Hepatocyte (in vitro differentiated cells): ENCODE data around the gene MTCH2. TPM values are rescaled to one million over a fixed set of nuclear protein-coding genes. Genes with fewer than 3 reads are reported as not detected.

Experiments
- DNase-seq: peaks from one replicate; pipeline ENCODE4 v3.0.0-alpha.2; 2016; ENCODE audit warnings: low spot score
- H2AFZ ChIP-seq: fragments of 200-600 bp; sonication (generic); 2 replicates; pipeline ENCODE4 v1.6.0; 2016; ENCODE audit warnings: antibody characterized with exemption, mild to moderate bottlenecking
- H3K27ac ChIP-seq: fragments of 200-600 bp; sonication (generic); 2 replicates; pipeline ENCODE4 v1.5.1; 2016; ENCODE audit warnings: mild to moderate bottlenecking
- H3K27me3 ChIP-seq: fragments of 200-600 bp; sonication (generic); 2 replicates; pipeline ENCODE4 v1.6.1; 2016
- H3K36me3 ChIP-seq: fragments of 200-600 bp; sonication (generic); replicated peaks from 2 replicates; pipeline ENCODE4 v1.5.1; 2016; ENCODE audit warnings: low read depth; ENCODE audit not compliant: insufficient read depth
- H3K4me1 ChIP-seq: fragments of 200-600 bp; sonication (generic); 2 replicates; pipeline ENCODE4 v1.5.1; 2016; ENCODE audit warnings: mild to moderate bottlenecking, moderate library complexity; ENCODE audit not compliant: insufficient read depth
- H3K4me2 ChIP-seq: fragments of 200-600 bp; sonication (generic); 2 replicates; pipeline ENCODE4 v1.6.0; 2016
- H3K4me3 ChIP-seq: fragments of 200-600 bp; sonication (generic); 2 replicates; pipeline ENCODE4 v1.5.1; 2016; ENCODE audit warnings: mild to moderate bottlenecking
- H3K79me2 ChIP-seq: fragments of 200-600 bp; sonication (generic); 2 replicates; pipeline ENCODE4 v1.6.0; 2017; ENCODE audit warnings: mild to moderate bottlenecking
- H3K9me2 ChIP-seq: fragments of 200-600 bp; sonication (generic); replicated peaks from 2 replicates; pipeline ENCODE4 v1.6.0; 2017; ENCODE audit warnings: mild to moderate bottlenecking; ENCODE audit not compliant: insufficient read depth
- H3K9me3 ChIP-seq: fragments of 200-600 bp; sonication (generic); 2 replicates; pipeline ENCODE4 v1.5.1; 2016; ENCODE audit warnings: low read depth, mild to moderate bottlenecking
- H4K20me1 ChIP-seq: fragments of 200-600 bp; sonication (generic); 2 replicates; pipeline ENCODE4 v1.6.0; 2016; ENCODE audit warnings: mild to moderate bottlenecking; ENCODE audit not compliant: insufficient read depth, poor library complexity, severe bottlenecking
- EZH2 ChIP-seq: fragments of 200-600 bp; sonication (generic); IDR thresholded peaks from 2 replicates; pipeline ENCODE4 v1.6.1; 2016; ENCODE audit warnings: antibody characterized with exemption, mild to moderate bottlenecking, borderline replicate concordance
- EZH2phosphoT487 ChIP-seq: fragments of 200-600 bp; sonication (generic); IDR thresholded peaks from one replicate; pipeline ENCODE4 v1.6.1; 2018; ENCODE audit warnings: antibody characterized with exemption, mild to moderate bottlenecking, low read depth, moderate library complexity; ENCODE audit not compliant: unreplicated experiment, severe bottlenecking
- WGBS: methylation state at CpG from one replicate; pipeline ENCODE4 v1.1.6; 2016; ENCODE audit warnings: low lambda C conversion rate; ENCODE audit errors: missing lambda C conversion rate; 5-methylcytosine and 5-hydroxymethylcytosine counted together
- polyA plus RNA-seq: library from polyadenylated mRNA; unstranded; fragments of >200 nt; fragmentation: Nextera tagmentation; extraction: Ambion mirVana; gene quantifications from 2 replicates; pipeline ENCODE4 v1.2.1, GENCODE V29; 2016
- total RNA-seq: library from RNA; depleted of rRNA; stranded (reverse); fragments of >200 nt; gene quantifications from 2 replicates; pipeline ENCODE4 v1.2.3, GENCODE V29; 2014
- TF ChIP-seq, protein P1 (sequence below): fragments of 200-600 bp; sonication (generic); IDR thresholded peaks from 2 replicates; pipeline ENCODE4 v1.5.1; 2016; ENCODE audit warnings: antibody characterized with exemption, mild to moderate bottlenecking; ENCODE audit not compliant: poor library complexity

The MTCH2 gene
- total and polyA plus RNA-seq, 2 experiments from 2014 or later: 96.1 to 171 TPM

DNA sequence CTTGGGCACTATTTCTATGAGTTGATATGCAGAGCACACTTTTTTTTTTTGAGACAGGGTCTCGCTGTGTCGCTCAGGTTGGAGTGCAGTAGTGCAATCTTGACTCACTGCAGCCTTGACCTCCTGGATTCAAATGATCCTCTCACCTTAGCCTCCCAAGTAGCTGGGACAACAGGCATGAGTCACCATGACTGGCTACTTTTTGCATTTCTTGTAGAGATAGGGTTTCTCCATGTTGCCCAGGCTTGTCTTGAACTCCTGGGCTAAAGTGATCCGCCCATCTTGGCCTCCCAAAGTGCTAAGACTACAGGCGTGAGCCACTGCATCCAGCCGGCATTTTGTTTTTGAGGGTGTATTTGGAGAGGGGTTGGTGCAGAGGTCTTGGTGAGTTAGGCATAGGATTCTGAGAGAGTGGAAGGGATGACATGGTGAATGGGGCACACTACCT is 29.9 kb upstream of the MTCH2 start:
- no peak overlapping the region for H2AFZ ChIP-seq
- H3K9me3 ChIP-seq: no peaks in the 10 kb centered on the region
- H3K27ac ChIP-seq: no peak overlapping the region
- H3K27me3 ChIP-seq: no peaks in the 10 kb centered on the region
- no peaks in the 10 kb centered on the region for H3K9me2 ChIP-seq
- H3K4me2 ChIP-seq: no peak overlapping the region
- 95% methylated on average over 5 of the region's 5 CpGs for WGBS
- H3K4me1 ChIP-seq: no peaks in the 10 kb centered on the region
- no peaks in the 10 kb centered on the region for H4K20me1 ChIP-seq
- no peak overlapping the region for H3K4me3 ChIP-seq
- H3K79me2 ChIP-seq: no peaks in the 10 kb centered on the region
- no peak for DNase-seq
- TF ChIP-seq, protein P1, sequence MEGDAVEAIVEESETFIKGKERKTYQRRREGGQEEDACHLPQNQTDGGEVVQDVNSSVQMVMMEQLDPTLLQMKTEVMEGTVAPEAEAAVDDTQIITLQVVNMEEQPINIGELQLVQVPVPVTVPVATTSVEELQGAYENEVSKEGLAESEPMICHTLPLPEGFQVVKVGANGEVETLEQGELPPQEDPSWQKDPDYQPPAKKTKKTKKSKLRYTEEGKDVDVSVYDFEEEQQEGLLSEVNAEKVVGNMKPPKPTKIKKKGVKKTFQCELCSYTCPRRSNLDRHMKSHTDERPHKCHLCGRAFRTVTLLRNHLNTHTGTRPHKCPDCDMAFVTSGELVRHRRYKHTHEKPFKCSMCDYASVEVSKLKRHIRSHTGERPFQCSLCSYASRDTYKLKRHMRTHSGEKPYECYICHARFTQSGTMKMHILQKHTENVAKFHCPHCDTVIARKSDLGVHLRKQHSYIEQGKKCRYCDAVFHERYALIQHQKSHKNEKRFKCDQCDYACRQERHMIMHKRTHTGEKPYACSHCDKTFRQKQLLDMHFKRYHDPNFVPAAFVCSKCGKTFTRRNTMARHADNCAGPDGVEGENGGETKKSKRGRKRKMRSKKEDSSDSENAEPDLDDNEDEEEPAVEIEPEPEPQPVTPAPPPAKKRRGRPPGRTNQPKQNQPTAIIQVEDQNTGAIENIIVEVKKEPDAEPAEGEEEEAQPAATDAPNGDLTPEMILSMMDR: no peak
- TF ChIP-seq EZH2phosphoT487 (no peak), EZH2 (no peak)
- no peaks in the 10 kb centered on the region for H3K36me3 ChIP-seq

DNA sequence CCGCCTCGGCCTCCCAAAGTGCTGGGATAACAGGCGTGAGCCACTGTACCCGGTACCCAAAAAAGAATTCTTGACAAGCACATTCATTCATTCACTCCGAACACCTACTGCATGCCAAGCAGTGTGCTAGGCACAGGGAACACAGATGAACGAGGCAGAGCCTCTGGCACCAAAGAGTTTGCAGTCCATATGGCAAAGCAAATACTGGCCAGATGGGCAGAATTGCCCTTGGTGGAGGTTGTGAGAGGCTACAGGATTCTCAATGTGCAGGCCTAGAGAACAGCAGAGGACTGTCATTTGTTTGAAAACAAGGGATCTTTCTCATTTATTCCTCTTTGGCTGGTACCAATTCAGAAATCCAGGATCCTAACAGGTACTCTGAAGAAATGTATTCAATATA is 27.5 kb upstream of the MTCH2 start:
- Histone ChIP-seq H3K4me1 (no peaks in the 10 kb centered on the region), H3K4me2 (no peak overlapping the region), H4K20me1 (no peaks in the 10 kb centered on the region), H3K9me3 (no peaks in the 10 kb centered on the region), H3K27ac (no peak overlapping the region), H3K27me3 (no peaks in the 10 kb centered on the region), H3K9me2 (no peaks in the 10 kb centered on the region), H3K36me3 (no peaks in the 10 kb centered on the region), H3K79me2 (no peaks in the 10 kb centered on the region), H2AFZ (no peak overlapping the region), H3K4me3 (no peak overlapping the region)
- no peak for DNase-seq
- WGBS: 100% methylated on average over 6 of the region's 6 CpGs
- TF ChIP-seq EZH2 (no peak), EZH2phosphoT487 (no peak)
- TF ChIP-seq, protein P1: no peak

DNA sequence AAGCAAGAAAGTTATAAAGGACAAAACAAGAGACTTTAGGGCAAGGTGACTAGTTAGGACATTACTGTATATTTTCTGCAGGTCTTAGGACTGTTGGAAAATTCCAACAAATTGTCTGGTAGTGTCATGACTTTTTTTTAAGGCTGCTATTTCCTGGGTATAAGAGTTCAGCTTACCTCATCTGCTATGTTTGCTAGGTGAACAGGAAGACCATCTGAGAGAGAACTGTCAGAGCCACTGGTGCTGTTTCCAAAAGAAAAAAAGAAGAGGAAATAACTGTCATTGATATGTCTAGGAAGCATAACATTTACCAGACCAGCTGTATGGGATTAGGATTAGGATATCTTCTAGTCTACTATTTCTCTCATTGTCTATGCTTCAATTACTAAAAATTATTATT is 26.3 kb upstream of the MTCH2 start:
- Histone ChIP-seq H3K27me3 (no peaks in the 10 kb centered on the region), H3K4me3 (no peak overlapping the region), H3K79me2 (no peaks in the 10 kb centered on the region), H3K9me2 (no peaks in the 10 kb centered on the region), H3K27ac (no peak overlapping the region), H3K4me1 (no peaks in the 10 kb centered on the region), H3K36me3 (no peaks in the 10 kb centered on the region), H3K9me3 (no peaks in the 10 kb centered on the region), H2AFZ (no peak overlapping the region), H4K20me1 (no peaks in the 10 kb centered on the region), H3K4me2 (no peak overlapping the region)
- DNase-seq: no peak
- TF ChIP-seq EZH2: no peak
- no peak for TF ChIP-seq EZH2phosphoT487
- TF ChIP-seq, protein P1: no peak

GRCh38 chr11:47667555-47667954 is 25.2 kb upstream of the MTCH2 start:
- Histone ChIP-seq H3K36me3 (no peaks in the 10 kb centered on the region), H3K9me2 (no peaks in the 10 kb centered on the region), H3K4me2 (no peak overlapping the region), H4K20me1 (no peaks in the 10 kb centered on the region), H3K27ac (no peak overlapping the region), H2AFZ (no peak overlapping the region), H3K9me3 (no peaks in the 10 kb centered on the region), H3K79me2 (no peaks in the 10 kb centered on the region), H3K4me1 (no peaks in the 10 kb centered on the region), H3K4me3 (no peak overlapping the region), H3K27me3 (no peaks in the 10 kb centered on the region)
- TF ChIP-seq, protein P1: no peak
- TF ChIP-seq EZH2: no peak
- no peak for TF ChIP-seq EZH2phosphoT487
- DNase-seq: no peak
- WGBS: 82% methylated on average over 2 of the region's 2 CpGs
